Activated CD8-positive, alpha-beta T cell treated with anti-CD3 and anti-CD28 coated beads for 36 hours (primary cell): ENCODE results near the gene CEP131. TPM values are rescaled to one million over a fixed set of nuclear protein-coding genes. Genes with fewer than 3 reads are reported as not detected.

ENCODE experiments used
- ATAC-seq: fragments of 200-7000 bp; cut with Tn5 transposase; one replicate; pipeline ENCODE4 v1.10.0; 2021; ENCODE audit warnings: mild to moderate bottlenecking, moderate library complexity
- CTCF ChIA-PET: fragments of 350-600 bp; sonication (Branson Sonifier 250); formaldehyde crosslinking; loops from one replicate; lab custom pipeline; 2021; ENCODE audit warnings: antibody characterized with exemption; lab: Charles Lee
- POLR2A ChIA-PET: fragments of 350-600 bp; sonication (Branson Sonifier 250); formaldehyde crosslinking; loops from one replicate; lab custom pipeline; 2021; ENCODE audit warnings: antibody characterized with exemption; lab: Charles Lee
- DNase-seq: peaks from one replicate; pipeline ENCODE4 v3.0.0-alpha.2; 2020
- H3K27ac Mint-ChIP-seq: one replicate; pipeline ENCODE4 v1.8.0; 2021; ENCODE audit warnings: mild to moderate bottlenecking, mixed read lengths
- H3K27me3 Mint-ChIP-seq: one replicate; pipeline ENCODE4 v1.8.0; 2021; ENCODE audit warnings: mixed read lengths
- H3K36me3 Mint-ChIP-seq: one replicate; pipeline ENCODE4 v1.8.0; 2021; ENCODE audit warnings: low read depth, mixed read lengths
- H3K4me1 Mint-ChIP-seq: one replicate; pipeline ENCODE4 v1.8.0; 2021; ENCODE audit warnings: low read depth, mixed read lengths
- H3K4me3 Mint-ChIP-seq: one replicate; pipeline ENCODE4 v1.8.0; 2021; ENCODE audit warnings: mild to moderate bottlenecking, moderate library complexity, mixed read lengths
- H3K9me3 Mint-ChIP-seq: one replicate; pipeline ENCODE4 v1.8.0; 2021; ENCODE audit warnings: mixed read lengths
- intact Hi-C: fragments of 100-400 bp; cut with micrococcal nuclease; formaldehyde crosslinking; loops from one replicate; pipeline ENCODE4 v1.10.0; 2022
- total RNA-seq, 2 experiments: library from RNA; stranded (reverse); gene quantifications; one replicate each; pipeline ENCODE4 v1.2.3, GENCODE V29; 2021
- TF ChIP-seq, protein P1 (sequence below): fragments of 200-600 bp; IDR thresholded peaks from one replicate; pipeline ENCODE4 v1.8.0; 2022; ENCODE audit warnings: antibody characterized with exemption, mild to moderate bottlenecking

CEP131 gene
- total RNA-seq, 2 experiments from 2014 or later = 7.9 to 10.9 TPM

DNA sequence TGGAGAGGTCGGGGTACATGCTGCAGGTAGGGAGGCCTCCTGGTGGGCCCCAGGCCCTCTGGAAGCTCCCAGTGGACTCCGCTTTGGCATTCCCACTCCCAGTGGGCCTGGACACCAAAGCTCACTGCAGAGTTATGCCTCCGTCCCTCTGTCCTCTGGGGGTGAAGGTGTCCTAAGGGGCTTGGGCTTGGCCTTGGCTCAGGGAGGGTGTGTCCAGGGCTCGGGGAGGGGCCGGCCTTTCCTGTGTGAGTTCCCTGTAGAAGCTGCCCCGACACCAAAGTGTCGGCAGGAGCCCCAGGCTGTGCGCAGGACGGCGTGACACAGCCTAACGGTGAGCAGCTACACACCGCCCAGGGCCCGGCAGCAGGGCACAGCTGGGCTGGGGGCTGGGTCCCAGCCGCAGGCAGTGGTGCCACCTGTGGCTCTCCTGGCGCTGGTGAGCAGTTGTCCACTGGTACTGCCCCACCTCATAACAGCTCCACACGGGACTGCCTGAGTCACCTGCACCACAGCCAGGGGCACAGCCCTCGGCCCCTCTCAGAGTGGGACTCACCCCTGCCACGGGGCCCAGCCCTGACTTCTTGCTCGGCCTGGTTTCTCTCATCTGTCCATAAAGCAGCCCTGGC lies 10.0 kb upstream of the CEP131 start:
- Mint-ChIP-seq H3K27me3 (no peaks in the 10 kb centered on the region), H3K9me3 (no peaks in the 10 kb centered on the region), H3K36me3 (peaks cover 7% of the 10 kb centered on the region), H3K27ac (no peak overlapping the region), H3K4me1 (peaks cover 11% of the 10 kb centered on the region), H3K4me3 (no peak overlapping the region)
- no peak for DNase-seq
- ChIA-PET CTCF (interaction anchor here (1.3 kb wide), 1 partner anchor 20 kb away, joined by 4 read pairs; no protein-coding TSS in a partner anchor), POLR2A (interaction anchor here (0.9 kb wide), 1 partner anchor 10 kb away, joined by 3 read pairs; the partner anchor contains the start of gene CEP131)
- no peak for ATAC-seq
- TF ChIP-seq, protein P1, sequence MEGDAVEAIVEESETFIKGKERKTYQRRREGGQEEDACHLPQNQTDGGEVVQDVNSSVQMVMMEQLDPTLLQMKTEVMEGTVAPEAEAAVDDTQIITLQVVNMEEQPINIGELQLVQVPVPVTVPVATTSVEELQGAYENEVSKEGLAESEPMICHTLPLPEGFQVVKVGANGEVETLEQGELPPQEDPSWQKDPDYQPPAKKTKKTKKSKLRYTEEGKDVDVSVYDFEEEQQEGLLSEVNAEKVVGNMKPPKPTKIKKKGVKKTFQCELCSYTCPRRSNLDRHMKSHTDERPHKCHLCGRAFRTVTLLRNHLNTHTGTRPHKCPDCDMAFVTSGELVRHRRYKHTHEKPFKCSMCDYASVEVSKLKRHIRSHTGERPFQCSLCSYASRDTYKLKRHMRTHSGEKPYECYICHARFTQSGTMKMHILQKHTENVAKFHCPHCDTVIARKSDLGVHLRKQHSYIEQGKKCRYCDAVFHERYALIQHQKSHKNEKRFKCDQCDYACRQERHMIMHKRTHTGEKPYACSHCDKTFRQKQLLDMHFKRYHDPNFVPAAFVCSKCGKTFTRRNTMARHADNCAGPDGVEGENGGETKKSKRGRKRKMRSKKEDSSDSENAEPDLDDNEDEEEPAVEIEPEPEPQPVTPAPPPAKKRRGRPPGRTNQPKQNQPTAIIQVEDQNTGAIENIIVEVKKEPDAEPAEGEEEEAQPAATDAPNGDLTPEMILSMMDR = no peak
- intact Hi-C loops = no loop called here

DNA sequence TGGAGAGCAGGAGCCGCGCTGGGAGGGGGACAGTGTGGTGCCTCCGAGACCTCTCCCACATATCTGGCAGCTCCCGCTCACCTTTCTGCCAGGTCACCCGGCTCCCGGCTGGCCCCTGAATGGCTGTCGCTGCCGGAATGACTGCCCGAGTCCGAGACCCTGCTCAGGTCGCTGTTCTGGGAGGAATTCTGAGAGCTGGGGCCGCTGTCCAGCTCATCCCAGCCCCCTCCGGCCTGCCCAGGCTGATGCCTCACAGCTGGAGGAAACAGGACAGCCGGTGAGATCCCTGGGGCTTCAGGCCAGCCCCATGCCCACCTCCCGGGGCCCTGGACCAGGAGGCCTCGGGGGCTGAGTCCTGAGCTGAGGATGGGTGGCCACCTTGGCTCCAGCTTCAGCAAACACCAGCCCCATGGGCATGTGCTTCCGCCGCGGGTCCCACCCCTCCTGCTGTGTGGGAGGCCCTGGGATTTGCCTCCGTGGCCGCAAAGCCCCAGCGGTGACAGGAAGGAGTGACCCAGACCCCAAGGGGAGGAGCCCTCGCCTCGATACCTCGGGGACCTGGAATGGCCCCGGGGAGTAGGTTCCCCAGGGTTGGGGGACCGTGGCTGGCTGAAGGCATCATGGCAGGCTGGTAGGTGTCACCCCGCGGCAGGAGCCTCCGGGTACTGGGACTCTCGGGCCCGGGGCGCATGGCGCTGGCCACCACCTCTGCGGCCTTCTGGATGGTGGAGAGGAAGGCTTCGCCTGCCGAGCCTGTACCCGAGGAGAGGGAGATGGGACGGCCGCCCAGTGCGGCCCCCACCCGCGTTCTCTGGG lies 9.2 kb upstream of the CEP131 start:
- ATAC-seq (no peak), DNase-seq (no peak)
- Mint-ChIP-seq H3K27me3 (no peaks in the 10 kb centered on the region), H3K9me3 (no peaks in the 10 kb centered on the region), H3K4me3 (no peak overlapping the region), H3K36me3 (peaks cover 7% of the 10 kb centered on the region), H3K4me1 (peaks cover 8% of the 10 kb centered on the region), H3K27ac (no peak overlapping the region)
- POLR2A ChIA-PET = interaction anchor here (0.9 kb wide), 1 partner anchor 9 kb away, joined by 3 read pairs; the partner anchor contains the start of gene CEP131
- CTCF ChIA-PET = no interaction called here
- TF ChIP-seq, protein P1 = no peak
- intact Hi-C loops = no loop called here

DNA sequence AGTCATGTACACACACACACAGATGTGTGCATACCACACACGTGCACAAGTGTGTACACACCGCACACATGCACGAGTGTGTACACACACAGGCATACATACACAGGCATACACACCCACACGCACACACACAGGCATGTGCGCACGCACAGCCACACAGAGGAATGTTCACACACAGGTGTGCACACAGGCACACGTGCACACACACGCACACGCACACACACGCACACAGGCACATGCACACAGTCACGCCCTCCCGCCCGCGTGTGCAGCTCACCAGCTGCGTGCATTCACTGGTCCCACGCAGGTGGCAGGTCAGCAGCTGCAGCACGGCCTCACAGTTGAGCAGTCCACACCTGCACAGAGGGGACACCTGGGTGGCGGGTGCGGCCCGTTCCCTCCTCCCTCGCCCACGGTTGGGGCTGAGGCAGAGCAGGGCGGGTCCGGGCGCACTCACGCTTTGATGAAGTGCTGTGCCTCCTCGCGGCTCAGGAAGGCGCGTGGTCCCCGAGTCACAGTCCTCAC lies 8.4 kb upstream of the CEP131 start:
- Mint-ChIP-seq H3K27ac (no peak overlapping the region), H3K27me3 (no peaks in the 10 kb centered on the region), H3K4me1 (peaks cover 8% of the 10 kb centered on the region), H3K36me3 (peaks cover 7% of the 10 kb centered on the region), H3K4me3 (no peak overlapping the region), H3K9me3 (no peaks in the 10 kb centered on the region)
- TF ChIP-seq, protein P1 = no peak
- CTCF ChIA-PET = no interaction called here
- DNase-seq (no peak), ATAC-seq (no peak)
- intact Hi-C loops = no loop called here
- POLR2A ChIA-PET = no interaction called here

DNA sequence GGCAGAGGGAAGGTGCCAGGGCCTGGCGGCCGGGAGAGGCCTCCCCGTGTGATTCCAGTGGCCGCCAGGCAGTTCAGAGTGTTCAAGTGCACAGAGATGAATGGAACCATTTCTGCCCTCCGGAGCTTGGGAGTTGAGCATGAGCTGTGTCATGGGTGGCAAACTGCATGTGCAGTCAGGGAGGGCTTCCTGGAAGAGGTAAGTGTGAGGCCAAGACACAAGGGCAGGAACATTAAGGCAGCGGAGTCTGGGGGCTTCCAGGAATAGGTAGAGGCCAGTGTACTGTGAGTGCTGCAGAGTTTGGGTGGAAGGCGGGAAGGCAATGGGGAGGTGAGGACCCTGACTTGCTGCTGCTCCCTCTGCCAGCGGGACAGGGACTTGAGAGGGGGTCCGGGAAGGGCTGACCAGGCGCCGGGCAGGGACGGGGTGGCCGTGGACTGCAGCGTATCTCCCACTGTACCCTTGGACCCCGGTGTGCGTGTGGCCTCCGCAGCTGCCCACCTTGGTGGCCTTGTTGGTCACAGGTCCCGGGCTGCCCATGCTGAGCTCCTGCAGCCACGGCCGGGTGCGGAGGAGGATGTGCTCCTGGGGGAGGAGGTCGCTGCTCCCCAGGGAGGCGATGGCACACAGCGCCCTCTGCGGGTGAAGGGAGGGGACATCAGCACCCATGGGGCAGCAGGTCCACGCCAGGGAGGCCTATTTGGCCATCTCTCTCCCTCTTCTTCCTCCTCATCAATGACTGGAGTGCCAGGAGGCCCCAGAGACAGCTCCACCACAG lies 7.5 kb upstream of the CEP131 start:
- CTCF ChIA-PET = interaction anchor here (0.9 to 1.5 kb wide), 2 partner anchors 8 to 87 kb away, joined by 3 read pairs; no protein-coding TSS in a partner anchor
- Mint-ChIP-seq H3K27me3 (no peaks in the 10 kb centered on the region), H3K27ac (no peak overlapping the region), H3K9me3 (no peaks in the 10 kb centered on the region), H3K4me1 (peaks cover 8% of the 10 kb centered on the region), H3K36me3 (peaks cover 7% of the 10 kb centered on the region), H3K4me3 (no peak overlapping the region)
- DNase-seq = no peak
- intact Hi-C loops = no loop called here
- TF ChIP-seq, protein P1 = no peak
- no peak for ATAC-seq
- POLR2A ChIA-PET = interaction anchor here (1.0 to 1.5 kb wide), 2 partner anchors 8 to 9 kb away, joined by 3 read pairs; partner anchors contain the start of gene NDUFAF8
